Activated CD4-positive, alpha-beta T cell treated with anti-CD3 and anti-CD28 coated beads, Interleukin-2, amount 10 ng/mL, durations not matched to agents 7 days and 5 days (primary cell): Measurements from ENCODE around the gene SPR. TPM values are rescaled to one million over a fixed set of nuclear protein-coding genes. Genes with fewer than 3 reads are reported as not detected.

Source experiments
- CTCF ChIA-PET: fragments of 350-600 bp; sonication (Branson Sonifier 250); formaldehyde crosslinking; loops from one replicate; lab custom pipeline; 2021; ENCODE audit warnings: antibody characterized with exemption; lab: Charles Lee
- POLR2A ChIA-PET: fragments of 350-600 bp; sonication (Branson Sonifier 250); formaldehyde crosslinking; loops from one replicate; lab custom pipeline; 2021; ENCODE audit warnings: antibody characterized with exemption; lab: Charles Lee
- DNase-seq: peaks from one replicate; pipeline ENCODE4 v3.0.0-alpha.2; 2020
- H3K27ac Mint-ChIP-seq: one replicate; pipeline ENCODE4 v1.8.0; 2021; ENCODE audit warnings: mild to moderate bottlenecking, moderate library complexity, mixed read lengths
- H3K27me3 Mint-ChIP-seq: one replicate; pipeline ENCODE4 v1.8.0; 2021; ENCODE audit warnings: mixed read lengths
- H3K36me3 Mint-ChIP-seq: one replicate; pipeline ENCODE4 v1.8.0; 2021; ENCODE audit warnings: low read depth, mixed read lengths
- H3K4me1 Mint-ChIP-seq: one replicate; pipeline ENCODE4 v1.8.0; 2021; ENCODE audit warnings: mixed read lengths
- H3K4me3 Mint-ChIP-seq: one replicate; pipeline ENCODE4 v1.8.0; 2021; ENCODE audit warnings: mild to moderate bottlenecking, moderate library complexity, mixed read lengths
- H3K9me3 Mint-ChIP-seq: one replicate; pipeline ENCODE4 v1.8.0; 2021; ENCODE audit warnings: mixed read lengths
- total RNA-seq, 2 experiments: library from RNA; stranded (reverse); gene quantifications; one replicate each; pipeline ENCODE4 v1.2.3, GENCODE V29; 2021

SPR gene
- total RNA-seq, 2 experiments from 2014 or later = 0.12 to 0.44 TPM

- H3K27ac Mint-ChIP-seq = no peak overlapping the region
- peaks cover 11% of the 10 kb centered on the region for H3K4me1 Mint-ChIP-seq
- no peaks in the 10 kb centered on the region for H3K9me3 Mint-ChIP-seq
- ChIA-PET POLR2A (interaction anchor here (0.6 kb wide), 1 partner anchor 59 kb away, joined by 3 read pairs; no protein-coding TSS in a partner anchor), CTCF (interaction anchor here (0.6 to 3.7 kb wide), 6 partner anchors 12 to 286 kb away, joined by 3 to 10 read pairs (median 3); partner anchors contain the start of gene SPR)
- DNase-seq = no peak
- H3K36me3 Mint-ChIP-seq = no peaks in the 10 kb centered on the region
- H3K27me3 Mint-ChIP-seq = peaks cover 35% of the 10 kb centered on the region
- H3K4me3 Mint-ChIP-seq = no peak overlapping the region
Observed at GRCh38 chr2:72863046-72863445, 24.2 kb upstream of the SPR start.

GRCh38 chr2:72864500-72864899 is 22.7 kb upstream of the SPR start:
- H3K4me1 Mint-ChIP-seq = peaks cover 11% of the 10 kb centered on the region
- H3K27ac Mint-ChIP-seq = no peak overlapping the region
- no peak for DNase-seq
- POLR2A ChIA-PET = no interaction called here
- CTCF ChIA-PET = interaction anchor here (0.6 to 3.7 kb wide), 4 partner anchors 19 to 99 kb away, joined by 3 to 10 read pairs (median 4); partner anchors contain the start of gene SPR
- no peaks in the 10 kb centered on the region for H3K9me3 Mint-ChIP-seq
- no peak overlapping the region for H3K4me3 Mint-ChIP-seq
- H3K27me3 Mint-ChIP-seq = peaks cover 38% of the 10 kb centered on the region
- H3K36me3 Mint-ChIP-seq = no peaks in the 10 kb centered on the region

GRCh38 chr2:72871060-72871459 is 16.1 kb upstream of the SPR start:
- POLR2A ChIA-PET = no interaction called here
- no peak for DNase-seq
- H3K27me3 Mint-ChIP-seq = peaks cover 39% of the 10 kb centered on the region
- H3K4me1 Mint-ChIP-seq = no peaks in the 10 kb centered on the region
- no peaks in the 10 kb centered on the region for H3K36me3 Mint-ChIP-seq
- no peak overlapping the region for H3K4me3 Mint-ChIP-seq
- CTCF ChIA-PET = no interaction called here
- H3K9me3 Mint-ChIP-seq = peaks cover 3% of the 10 kb centered on the region
- H3K27ac Mint-ChIP-seq = no peak overlapping the region

- DNase-seq = no peak
- no peaks in the 10 kb centered on the region for H3K4me1 Mint-ChIP-seq
- peaks cover 40% of the 10 kb centered on the region for H3K27me3 Mint-ChIP-seq
- no peak overlapping the region for H3K4me3 Mint-ChIP-seq
- H3K36me3 Mint-ChIP-seq = no peaks in the 10 kb centered on the region
- ChIA-PET POLR2A (no interaction called here), CTCF (interaction anchor here (0.6 kb wide), 1 partner anchor 45 kb away, joined by 5 read pairs; no protein-coding TSS in a partner anchor)
- no peak overlapping the region for H3K27ac Mint-ChIP-seq
- peaks cover 3% of the 10 kb centered on the region for H3K9me3 Mint-ChIP-seq
Observed at GRCh38 chr2:72871880-72872279, 15.3 kb upstream of the SPR start.

GRCh38 chr2:72883356-72883962 is 3.7 kb upstream of the SPR start:
- Mint-ChIP-seq H3K4me3 (no peak overlapping the region), H3K27me3 (peaks cover 56% of the 10 kb centered on the region), H3K27ac (no peak overlapping the region), H3K36me3 (no peaks in the 10 kb centered on the region), H3K4me1 (peaks cover 3% of the 10 kb centered on the region), H3K9me3 (no peaks in the 10 kb centered on the region)
- ChIA-PET POLR2A (no interaction called here), CTCF (interaction anchor here (0.8 to 1.2 kb wide), 4 partner anchors 9 to 61 kb away, joined by 3 to 5 read pairs (median 4); no protein-coding TSS in a partner anchor)
- DNase-seq = peak; percentile 46

GRCh38 chr2:72886505-72887031 is 640 bp upstream of the SPR start:
- Mint-ChIP-seq H3K27ac (no peak overlapping the region), H3K4me1 (peaks cover 3% of the 10 kb centered on the region), H3K4me3 (peak overlapping the region; percentile 55), H3K9me3 (no peaks in the 10 kb centered on the region), H3K27me3 (peaks cover 57% of the 10 kb centered on the region), H3K36me3 (no peaks in the 10 kb centered on the region)
- POLR2A ChIA-PET = no interaction called here
- DNase-seq = no peak
- CTCF ChIA-PET = interaction anchor here (0.6 to 3.1 kb wide), 6 partner anchors 11 to 291 kb away, joined by 3 to 10 read pairs (median 4); no protein-coding TSS in a partner anchor

DNA sequence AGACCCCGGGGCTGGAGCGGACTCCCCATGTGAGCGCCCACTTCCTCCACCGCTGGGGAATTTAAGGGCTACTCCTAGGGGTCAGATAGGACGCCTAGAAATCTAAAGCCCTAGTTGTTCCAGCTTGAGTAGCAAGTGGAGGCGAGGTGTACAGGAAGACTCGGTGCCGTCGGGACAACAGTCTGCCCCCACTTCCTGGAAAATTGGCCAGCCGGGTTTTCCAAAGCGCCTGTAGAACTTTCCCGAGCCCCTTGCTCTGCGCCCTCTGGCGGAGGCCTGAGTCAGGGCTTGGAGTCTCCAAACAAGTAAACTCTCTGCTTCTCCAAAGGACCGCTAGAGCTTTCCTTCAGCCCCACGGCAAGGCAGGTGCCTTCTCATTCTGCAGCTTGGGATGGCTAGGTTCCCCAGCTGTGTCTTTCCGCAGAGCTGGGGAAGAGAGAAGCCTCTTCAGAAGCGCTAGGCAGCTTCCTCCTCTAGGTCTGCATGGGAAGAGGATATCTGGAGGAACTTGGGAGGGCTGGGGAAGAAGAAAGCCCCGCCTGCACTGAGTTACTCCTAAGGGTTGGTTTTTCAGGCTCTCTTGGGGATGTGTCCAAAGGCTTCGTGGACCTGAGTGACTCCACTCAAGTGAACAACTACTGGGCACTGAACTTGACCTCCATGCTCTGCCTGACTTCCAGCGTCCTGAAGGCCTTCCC is 681 bp downstream of the SPR start:
- POLR2A ChIA-PET = interaction anchor here (0.6 kb wide), 1 partner anchor 230 kb away, joined by 5 read pairs; no protein-coding TSS in a partner anchor
- CTCF ChIA-PET = interaction anchor here (0.8 to 3.1 kb wide), 8 partner anchors 8 to 289 kb away, joined by 3 to 10 read pairs (median 5); no protein-coding TSS in a partner anchor
- no peaks in the 10 kb centered on the region for H3K9me3 Mint-ChIP-seq
- H3K36me3 Mint-ChIP-seq = no peaks in the 10 kb centered on the region
- H3K4me3 Mint-ChIP-seq = peak overlapping the region; percentile 63
- peaks cover 3% of the 10 kb centered on the region for H3K4me1 Mint-ChIP-seq
- H3K27me3 Mint-ChIP-seq = peaks cover 52% of the 10 kb centered on the region
- DNase-seq = peak; percentile 47
- no peak overlapping the region for H3K27ac Mint-ChIP-seq

DNA sequence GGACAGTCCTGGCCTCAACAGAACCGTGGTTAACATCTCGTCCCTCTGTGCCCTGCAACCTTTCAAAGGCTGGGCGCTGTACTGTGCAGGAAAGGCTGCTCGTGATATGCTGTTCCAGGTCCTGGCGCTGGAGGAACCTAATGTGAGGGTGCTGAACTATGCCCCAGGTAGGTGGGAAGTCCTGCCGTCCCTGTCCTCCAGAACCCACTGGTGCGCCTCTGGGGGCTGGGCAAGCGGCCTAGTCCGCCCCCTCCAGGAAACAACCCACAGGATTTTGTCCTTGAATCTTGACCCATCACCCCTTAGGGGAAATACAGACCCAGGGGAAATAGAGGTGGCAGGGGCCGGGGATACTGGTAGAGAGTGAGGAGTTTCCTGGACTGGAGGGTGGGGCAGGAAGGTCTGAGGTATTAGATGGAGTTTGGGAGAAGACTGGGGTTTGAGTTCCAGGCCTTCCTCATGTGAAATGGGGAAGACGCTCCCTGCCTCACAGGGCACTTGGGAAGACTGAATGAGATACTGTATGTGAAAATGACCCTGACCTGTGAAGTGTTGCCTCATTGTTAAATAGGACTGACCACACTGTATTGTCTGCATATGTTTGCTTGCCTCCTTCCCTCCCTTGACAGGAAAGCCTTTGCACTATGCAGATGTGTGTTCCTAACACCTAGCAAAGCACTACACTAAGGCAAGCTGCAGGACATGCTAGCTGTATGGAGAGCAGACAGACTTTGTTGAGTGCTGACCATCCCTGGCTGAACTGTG is 1.4 kb downstream of the SPR start:
- CTCF ChIA-PET = interaction anchor here (0.5 to 3.1 kb wide), 8 partner anchors 10 to 289 kb away, joined by 3 to 10 read pairs (median 5); no protein-coding TSS in a partner anchor
- Mint-ChIP-seq H3K4me3 (peak overlapping the region; percentile 63), H3K36me3 (no peaks in the 10 kb centered on the region), H3K9me3 (no peaks in the 10 kb centered on the region), H3K27ac (no peak overlapping the region), H3K27me3 (peaks cover 49% of the 10 kb centered on the region), H3K4me1 (peaks cover 3% of the 10 kb centered on the region)
- no peak for DNase-seq
- POLR2A ChIA-PET = no interaction called here

DNA sequence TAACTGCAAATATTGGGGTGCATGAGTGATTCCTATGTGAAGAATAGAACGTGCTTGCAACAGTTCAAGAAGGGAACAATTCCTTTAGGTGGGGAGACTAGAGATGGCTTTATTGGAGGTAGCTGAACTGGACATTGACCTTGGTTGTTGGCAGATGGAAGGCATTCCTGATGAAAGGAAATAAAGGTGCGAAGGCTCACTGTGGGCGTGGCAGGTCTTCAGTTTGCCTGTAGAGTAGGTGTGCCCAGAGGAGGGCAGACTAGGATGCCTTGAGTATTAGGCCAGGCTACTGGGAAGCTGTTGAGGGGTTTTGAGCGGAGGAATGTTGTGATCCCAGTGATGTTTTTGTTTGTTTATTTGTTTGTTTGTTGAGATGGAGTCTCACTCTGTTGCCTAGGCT is 2.8 kb downstream of the SPR start:
- ChIA-PET POLR2A (no interaction called here), CTCF (interaction anchor here (1.3 kb wide), 1 partner anchor 84 kb away, joined by 4 read pairs; no protein-coding TSS in a partner anchor)
- peaks cover 42% of the 10 kb centered on the region for H3K27me3 Mint-ChIP-seq
- no peaks in the 10 kb centered on the region for H3K9me3 Mint-ChIP-seq
- H3K4me3 Mint-ChIP-seq = no peak overlapping the region
- H3K36me3 Mint-ChIP-seq = no peaks in the 10 kb centered on the region
- no peak for DNase-seq
- H3K27ac Mint-ChIP-seq = no peak overlapping the region
- H3K4me1 Mint-ChIP-seq = peaks cover 3% of the 10 kb centered on the region

GRCh38 chr2:72891091-72891818 is 4.0 kb downstream of the SPR start:
- Mint-ChIP-seq H3K27ac (no peak overlapping the region), H3K36me3 (no peaks in the 10 kb centered on the region), H3K4me3 (no peak overlapping the region), H3K27me3 (peaks cover 40% of the 10 kb centered on the region), H3K4me1 (peaks cover 7% of the 10 kb centered on the region), H3K9me3 (no peaks in the 10 kb centered on the region)
- POLR2A ChIA-PET = no interaction called here
- DNase-seq = no peak
- CTCF ChIA-PET = interaction anchor here (3.1 kb wide), 1 partner anchor 286 kb away, joined by 19 read pairs; no protein-coding TSS in a partner anchor

DNA sequence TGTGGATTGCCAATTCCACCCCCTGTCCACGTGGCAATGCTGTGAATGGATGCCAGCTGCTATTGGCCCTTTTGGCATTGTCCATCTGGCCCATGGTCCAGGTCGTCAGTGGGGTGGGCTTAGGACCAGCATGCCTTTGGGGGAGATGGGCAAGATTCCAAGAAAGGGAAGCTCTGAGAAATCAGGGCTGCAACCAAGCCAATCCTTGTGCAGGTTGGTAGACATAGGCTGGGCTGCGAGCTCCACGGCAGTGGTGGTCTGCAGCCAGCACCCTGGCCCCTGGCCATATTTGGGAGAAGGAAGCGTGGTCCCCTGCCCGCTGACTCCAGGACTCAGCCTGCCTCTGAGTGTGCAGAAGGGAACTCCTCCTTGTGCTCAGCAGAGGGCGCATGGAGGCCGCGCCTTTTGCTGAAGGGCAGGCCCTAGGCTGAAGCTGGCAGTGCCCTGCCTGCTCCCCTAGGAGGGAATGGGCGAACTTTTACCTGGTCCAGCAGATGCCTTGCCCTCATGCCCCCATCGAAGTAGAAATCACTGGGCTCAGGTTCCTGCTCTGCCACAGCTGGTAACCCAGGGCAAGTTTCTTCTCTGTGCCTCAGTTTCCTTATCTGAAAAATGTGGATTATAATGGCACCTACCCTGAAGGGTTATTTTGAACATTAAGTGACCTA is 5.4 kb downstream of the SPR start:
- Mint-ChIP-seq H3K27me3 (peaks cover 40% of the 10 kb centered on the region), H3K4me3 (no peak overlapping the region), H3K36me3 (no peaks in the 10 kb centered on the region), H3K4me1 (peaks cover 7% of the 10 kb centered on the region), H3K9me3 (no peaks in the 10 kb centered on the region), H3K27ac (no peak overlapping the region)
- POLR2A ChIA-PET = no interaction called here
- CTCF ChIA-PET = interaction anchor here (0.7 to 3.1 kb wide), 12 partner anchors 9 to 295 kb away, joined by 3 to 19 read pairs (median 5); no protein-coding TSS in a partner anchor
- DNase-seq = peak; percentile 68
